HAP-1 (cell line): ENCODE data around the gene G3BP2.

ENCODE experiments used
- DNase-seq, 2 experiments: peaks; one replicate each; pipeline ENCODE4 v3.0.0-alpha.2; 2016 to 2020; ENCODE audit warnings: low spot score in 2 of 2
- H3K27me3 ChIP-seq: fragments of 250-450 bp; sonication (Bioruptor Pico); 2 replicates; pipeline ENCODE4 v1.5.1; 2020; ENCODE audit warnings: low read depth, mild to moderate bottlenecking, moderate library complexity
- H3K36me3 ChIP-seq: fragments of 250-450 bp; sonication (Bioruptor Pico); replicated peaks from 2 replicates; pipeline ENCODE4 v1.5.1; 2020; ENCODE audit warnings: mild to moderate bottlenecking
- H3K4me1 ChIP-seq: fragments of 250-450 bp; sonication (Bioruptor Pico); 2 replicates; pipeline ENCODE4 v1.5.1; 2020; ENCODE audit warnings: mild to moderate bottlenecking
- H3K4me3 ChIP-seq: fragments of 250-450 bp; sonication (Bioruptor Pico); 2 replicates; pipeline ENCODE4 v1.5.1; 2020; ENCODE audit warnings: mild to moderate bottlenecking, moderate library complexity
- H3K9me3 ChIP-seq: fragments of 250-450 bp; sonication (Bioruptor Pico); 2 replicates; pipeline ENCODE4 v1.5.1; 2020; ENCODE audit warnings: mild to moderate bottlenecking, moderate library complexity
- in situ Hi-C: fragments of 300-500 bp; cut with MboI; formaldehyde crosslinking; loops from 3 replicates; pipeline ENCODE4 v1.14.3; 2020; ENCODE audit warnings: low sequenced_read_pairs, inconsistent platforms, mixed read lengths

Gene G3BP2

DNA sequence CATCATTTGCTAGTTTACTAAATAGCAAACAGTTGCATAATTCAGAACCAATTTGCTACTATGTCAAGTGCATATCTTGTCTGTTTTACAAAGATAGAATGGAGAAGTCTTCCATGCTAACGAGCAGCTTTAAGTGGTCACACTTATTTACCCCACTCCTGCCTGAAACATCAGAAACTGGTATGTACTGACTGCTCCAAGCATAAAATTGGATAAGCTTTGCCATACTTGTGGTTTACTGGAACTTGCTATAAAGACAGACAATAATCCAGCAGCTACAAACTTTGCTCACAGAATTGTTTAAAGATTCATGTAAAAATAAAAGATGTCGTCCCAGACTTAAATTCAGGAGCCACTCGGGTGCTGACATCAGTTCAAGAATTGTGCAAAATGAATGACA, 29.6 kb downstream of the G3BP2 start:
- no peak overlapping the region for H3K4me3 ChIP-seq
- in situ Hi-C loops = no loop called here
- no peaks in the 10 kb centered on the region for H3K9me3 ChIP-seq
- H3K4me1 ChIP-seq = no peaks in the 10 kb centered on the region
- H3K36me3 ChIP-seq = peaks cover 54% of the 10 kb centered on the region
- DNase-seq = no peak
- no peaks in the 10 kb centered on the region for H3K27me3 ChIP-seq

DNA sequence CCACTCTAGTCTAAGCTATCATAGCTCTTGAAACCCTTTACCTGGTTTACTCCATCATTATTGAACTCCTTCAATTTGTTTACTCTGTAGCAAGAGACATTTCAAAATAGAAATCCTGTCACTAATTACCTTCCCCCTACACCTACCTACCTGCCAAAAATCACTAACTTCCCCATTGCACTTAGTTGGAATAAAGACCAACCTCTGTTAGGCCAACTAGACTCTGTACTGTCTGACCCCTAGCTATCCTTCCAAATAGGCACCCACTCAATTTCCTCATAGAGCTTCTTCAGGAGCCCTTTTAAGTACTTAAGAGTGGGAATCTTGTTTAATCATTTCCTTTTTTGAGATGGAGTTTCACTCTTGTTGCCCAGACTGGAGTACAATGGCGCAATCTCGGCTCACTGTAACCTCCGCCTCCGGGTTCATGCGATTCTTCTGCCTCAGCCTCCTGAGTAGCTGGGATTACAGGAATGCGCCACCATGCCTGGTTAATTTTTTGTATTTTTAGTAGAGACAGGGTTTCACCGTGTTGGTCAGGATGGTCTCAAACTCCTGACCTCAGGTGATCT, 34.0 kb downstream of the G3BP2 start:
- H3K4me3 ChIP-seq = no peak overlapping the region
- no peaks in the 10 kb centered on the region for H3K27me3 ChIP-seq
- no peaks in the 10 kb centered on the region for H3K9me3 ChIP-seq
- peaks cover 11% of the 10 kb centered on the region for H3K36me3 ChIP-seq
- no peaks in the 10 kb centered on the region for H3K4me1 ChIP-seq
- DNase-seq = no peak
- in situ Hi-C loops = no loop called here

DNA sequence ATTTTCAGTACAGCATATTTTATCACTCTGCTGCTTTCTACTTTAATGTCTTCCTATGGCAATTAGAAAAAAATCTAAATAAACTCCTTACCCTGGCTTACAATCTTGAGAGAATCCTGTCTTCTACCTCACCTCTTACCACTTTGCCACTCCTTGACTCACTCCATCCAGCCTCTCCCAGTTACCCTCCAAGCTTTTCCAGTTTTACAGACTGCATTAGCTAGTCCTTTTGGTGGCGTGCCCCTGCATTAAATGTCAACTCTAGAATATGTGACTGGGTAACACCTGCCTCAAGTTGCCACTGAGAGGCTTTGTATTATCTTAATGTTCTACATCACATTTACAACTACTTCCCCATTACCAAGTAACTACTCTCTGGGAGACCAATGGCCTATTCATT, 35.4 kb downstream of the G3BP2 start:
- Histone ChIP-seq H3K9me3 (no peaks in the 10 kb centered on the region), H3K4me3 (no peak overlapping the region), H3K36me3 (peaks cover 5% of the 10 kb centered on the region; the same call in 1 of the 2 replicates), H3K4me1 (no peaks in the 10 kb centered on the region), H3K27me3 (no peaks in the 10 kb centered on the region)
- in situ Hi-C loops = no loop called here
- no peak for DNase-seq

DNA sequence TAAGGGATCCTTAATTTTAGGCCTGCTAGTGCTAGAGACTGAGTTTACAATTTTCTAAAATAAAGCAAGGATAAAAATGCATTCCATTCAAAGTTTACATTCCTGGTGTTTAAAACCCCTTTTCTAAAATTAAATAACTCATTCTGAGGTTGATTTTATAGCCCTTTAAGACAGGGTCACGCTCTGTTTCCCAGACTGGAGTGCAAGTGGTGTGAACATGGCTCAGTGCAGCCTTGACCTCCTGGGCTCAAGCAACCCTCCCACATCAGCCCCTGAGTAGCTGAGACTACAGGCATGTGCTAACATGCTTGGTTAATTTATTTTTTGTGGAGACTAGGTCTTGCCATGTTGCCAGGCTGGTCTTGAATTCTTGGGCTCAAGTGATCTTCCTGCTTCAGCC, 36.0 kb downstream of the G3BP2 start:
- Histone ChIP-seq H3K36me3 (peaks cover 1% of the 10 kb centered on the region; the same call in 1 of the 2 replicates), H3K9me3 (no peaks in the 10 kb centered on the region), H3K27me3 (no peaks in the 10 kb centered on the region), H3K4me1 (no peaks in the 10 kb centered on the region), H3K4me3 (no peak overlapping the region)
- in situ Hi-C loops = no loop called here
- DNase-seq = no peak

DNA sequence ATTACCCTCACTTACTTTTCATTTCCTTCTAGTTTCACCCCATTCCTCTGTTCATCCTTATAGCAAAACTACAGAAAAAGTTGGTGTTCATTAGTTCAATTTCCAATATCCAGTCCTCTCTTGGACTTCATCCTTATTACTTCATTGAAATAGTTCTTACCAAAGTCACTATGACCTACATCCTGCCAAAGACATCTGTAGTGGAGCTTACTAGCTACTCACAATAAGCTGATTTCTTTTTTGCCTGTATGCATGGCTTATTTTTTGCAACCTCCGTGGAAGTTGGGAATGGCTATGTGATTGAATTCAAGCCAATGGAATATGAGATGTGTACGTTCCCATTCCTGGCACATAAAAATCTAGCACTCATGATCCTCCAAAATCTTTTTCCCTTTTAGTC, 38.3 kb downstream of the G3BP2 start:
- DNase-seq = no peak
- H3K27me3 ChIP-seq = no peaks in the 10 kb centered on the region
- no peaks in the 10 kb centered on the region for H3K4me1 ChIP-seq
- no peaks in the 10 kb centered on the region for H3K36me3 ChIP-seq
- H3K9me3 ChIP-seq = no peaks in the 10 kb centered on the region
- in situ Hi-C loops = no loop called here
- H3K4me3 ChIP-seq = no peak overlapping the region

DNA sequence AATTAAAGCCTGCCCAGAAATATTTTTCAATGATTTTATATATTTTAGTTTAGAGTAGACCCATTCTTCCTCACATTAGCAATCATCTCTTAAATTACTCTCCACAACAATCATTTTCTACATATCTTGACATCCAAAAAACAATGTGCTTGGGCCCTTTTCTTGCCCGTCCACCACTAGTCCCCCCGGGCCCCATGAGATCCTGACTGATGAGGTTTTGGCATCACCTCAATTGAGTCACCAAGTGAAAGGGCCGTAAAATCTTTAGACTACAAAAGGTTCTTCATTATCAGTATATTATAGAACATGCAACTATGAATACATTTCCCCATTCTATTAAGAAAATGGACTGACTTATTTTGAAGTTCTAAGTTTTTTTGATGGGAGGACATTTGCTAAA, 38.9 kb downstream of the G3BP2 start:
- Histone ChIP-seq H3K27me3 (no peaks in the 10 kb centered on the region), H3K9me3 (no peaks in the 10 kb centered on the region), H3K36me3 (no peaks in the 10 kb centered on the region), H3K4me3 (no peak overlapping the region), H3K4me1 (no peaks in the 10 kb centered on the region)
- DNase-seq = no peak
- in situ Hi-C loops = no loop called here

DNA sequence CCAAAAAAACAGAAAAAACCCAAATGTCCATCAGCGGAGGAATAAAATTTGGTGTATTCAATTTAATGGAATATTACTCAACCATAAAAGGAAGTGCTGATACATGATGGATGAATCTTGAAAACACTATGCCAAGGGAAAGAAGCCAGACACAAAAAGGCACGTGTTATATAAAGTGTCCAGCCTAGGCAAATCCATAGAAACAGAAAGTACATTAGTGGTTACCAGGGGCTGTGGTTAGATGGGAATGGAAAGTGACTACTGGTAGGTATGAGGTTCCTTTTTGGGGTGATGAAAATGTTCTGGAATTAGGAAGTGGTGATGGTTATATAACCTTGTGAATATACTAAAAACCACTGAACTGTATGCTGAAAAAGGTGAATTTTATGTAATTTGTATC, 39.4 kb downstream of the G3BP2 start:
- H3K36me3 ChIP-seq = no peaks in the 10 kb centered on the region
- H3K9me3 ChIP-seq = no peaks in the 10 kb centered on the region
- no peaks in the 10 kb centered on the region for H3K27me3 ChIP-seq
- no peaks in the 10 kb centered on the region for H3K4me1 ChIP-seq
- in situ Hi-C loops = no loop called here
- no peak overlapping the region for H3K4me3 ChIP-seq
- DNase-seq = no peak

DNA sequence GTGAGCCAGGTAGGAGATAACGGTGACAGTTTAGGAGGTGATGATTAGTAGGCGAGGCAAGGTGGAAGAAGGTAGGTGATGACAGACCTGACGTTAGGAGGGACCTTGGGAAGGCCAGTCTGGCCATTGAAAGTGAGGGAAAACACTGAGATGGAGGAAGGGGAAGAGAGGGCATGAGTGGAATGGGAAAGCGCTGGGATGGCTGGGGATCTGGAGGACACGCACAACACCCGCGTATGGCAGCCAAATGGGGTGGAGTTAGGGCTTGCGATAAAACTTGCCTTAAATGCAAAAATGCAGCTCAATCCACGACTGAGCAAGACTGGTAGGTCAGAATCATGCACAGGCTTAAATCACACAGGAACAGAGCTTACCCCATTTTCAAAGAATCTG, 42.3 kb downstream of the G3BP2 start:
- DNase-seq = no peak
- Histone ChIP-seq H3K4me3 (no peak overlapping the region), H3K4me1 (no peaks in the 10 kb centered on the region), H3K36me3 (no peaks in the 10 kb centered on the region), H3K27me3 (no peaks in the 10 kb centered on the region), H3K9me3 (no peaks in the 10 kb centered on the region)
- in situ Hi-C loops = no loop called here

DNA sequence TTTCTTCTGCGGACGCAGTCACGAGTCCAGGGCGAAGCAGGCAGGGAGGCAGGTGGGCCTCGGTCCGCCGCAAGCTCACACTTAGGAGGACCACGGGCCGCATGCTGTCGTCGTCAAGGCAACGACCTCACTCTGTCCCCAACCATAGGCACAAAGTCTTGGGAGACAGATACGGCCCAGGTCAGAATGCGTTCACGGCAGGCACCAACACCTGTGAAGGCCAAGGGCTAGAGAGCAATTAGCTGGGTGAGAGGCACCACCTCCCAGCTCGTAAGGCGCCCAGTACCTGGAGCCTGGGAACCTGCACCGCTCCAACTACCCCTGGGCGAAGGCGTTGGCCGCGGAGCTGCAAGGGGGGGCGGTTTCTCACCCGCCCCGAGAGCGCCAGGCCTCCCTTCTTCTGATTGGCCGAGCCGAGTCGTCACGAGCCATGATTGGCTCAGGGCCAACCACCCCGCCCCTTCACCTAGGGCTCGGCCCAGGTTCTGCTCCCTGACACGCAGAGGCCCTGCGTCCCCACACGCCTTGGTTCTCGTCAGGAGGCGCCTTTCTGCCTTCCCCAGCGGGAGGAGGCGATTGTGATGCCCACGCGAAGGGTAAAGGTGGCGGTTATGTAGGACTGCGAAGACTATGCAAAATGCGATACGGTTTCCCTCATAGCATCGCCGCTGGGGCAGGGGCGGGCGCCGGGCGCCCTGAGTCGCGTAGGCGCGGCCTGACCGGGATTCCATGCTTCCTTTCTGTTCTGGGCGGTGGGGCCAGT, 42.9 kb downstream of the G3BP2 start, which contains the start of gene CDKL2:
TSS of gene CDKL2 (minus strand) at position 355 of the 763 bp plus-strand sequence. CDS start 4,540 bp downstream, outside the sequence.
- no peak within 1 kb of the TSS for H3K4me3 ChIP-seq
- no peaks in the 10 kb centered on the region for H3K9me3 ChIP-seq
- peaks cover 4% of the 10 kb centered on the region for H3K27me3 ChIP-seq
- H3K36me3 ChIP-seq = no peaks in the 10 kb centered on the region
- H3K4me1 ChIP-seq = no peaks in the 10 kb centered on the region
- DNase-seq = no peak
- in situ Hi-C loops = no loop called here

DNA sequence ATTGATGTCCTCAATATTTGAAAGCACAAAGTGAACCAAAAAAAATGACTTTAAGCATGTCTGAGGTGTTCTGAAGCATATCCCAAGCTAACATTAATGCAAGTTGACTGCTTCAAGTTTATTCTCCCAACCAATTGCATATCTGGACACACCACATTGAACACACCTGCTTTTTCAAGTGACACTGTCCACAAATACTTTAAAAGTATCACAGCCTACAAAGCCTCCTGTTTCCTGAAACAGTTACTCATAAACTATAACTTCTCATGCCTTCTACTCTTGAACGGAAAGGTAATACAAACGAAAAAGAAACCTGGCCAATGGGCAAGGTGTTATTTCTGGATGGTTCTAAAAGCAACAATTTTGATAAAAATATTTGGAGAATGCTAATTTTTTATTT, 44.0 kb downstream of the G3BP2 start:
- Histone ChIP-seq H3K4me3 (no peak overlapping the region), H3K27me3 (peaks cover 7% of the 10 kb centered on the region), H3K9me3 (no peaks in the 10 kb centered on the region), H3K36me3 (no peaks in the 10 kb centered on the region), H3K4me1 (no peaks in the 10 kb centered on the region)
- in situ Hi-C loops = no loop called here
- DNase-seq = no peak

DNA sequence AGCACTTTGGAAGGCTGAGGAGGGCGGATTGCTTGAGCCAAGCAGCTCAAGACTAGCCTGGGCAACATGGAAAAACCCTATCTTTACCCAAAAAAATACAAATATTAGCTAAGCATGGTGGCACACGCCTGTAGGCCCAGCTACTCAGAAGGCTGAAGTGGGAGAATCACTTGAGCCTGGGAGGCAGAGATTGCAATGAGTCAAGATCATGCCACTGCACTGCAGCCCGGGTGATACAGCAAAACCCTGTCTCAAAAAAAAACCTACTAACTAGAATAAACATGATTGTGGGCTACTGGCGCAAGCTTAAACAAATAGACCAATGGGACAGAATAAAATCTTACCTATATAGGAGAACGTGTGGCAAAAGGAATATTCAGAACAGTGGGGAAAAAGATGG, 50.2 kb downstream of the G3BP2 start:
- no peaks in the 10 kb centered on the region for H3K9me3 ChIP-seq
- in situ Hi-C loops = no loop called here
- no peak for DNase-seq

DNA sequence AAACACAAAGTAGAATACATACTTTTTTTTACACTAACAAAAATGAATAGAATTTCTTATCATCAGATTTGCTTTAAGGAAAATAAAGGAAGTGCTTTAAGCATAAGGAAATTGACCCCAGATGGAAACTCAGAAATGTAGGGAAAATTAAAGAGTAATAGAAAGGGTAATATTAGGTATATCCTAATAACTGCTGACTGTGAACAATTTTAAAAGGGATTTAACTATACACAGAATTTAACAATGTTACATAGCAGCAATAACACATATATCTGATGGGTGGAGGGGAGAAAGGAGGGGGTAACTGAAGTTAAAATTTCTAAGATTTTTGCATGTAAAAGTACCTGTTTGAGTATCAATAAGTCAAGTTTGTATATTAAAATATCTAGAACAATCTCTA, 51.5 kb downstream of the G3BP2 start:
- no peak overlapping the region for H3K4me3 ChIP-seq
- H3K27me3 ChIP-seq = peaks cover 7% of the 10 kb centered on the region
- H3K4me1 ChIP-seq = no peaks in the 10 kb centered on the region
- H3K9me3 ChIP-seq = 0 out of 2 replicates have a peak, but pooled peaks cover 2% of the 10 kb centered on the region
- in situ Hi-C loops = no loop called here
- DNase-seq = no peak
- no peaks in the 10 kb centered on the region for H3K36me3 ChIP-seq

More for the DNA sequence above, 50.2 kb downstream of the G3BP2 start:
- Histone ChIP-seq H3K36me3 (no peaks in the 10 kb centered on the region), H3K4me1 (no peaks in the 10 kb centered on the region), H3K4me3 (no peak overlapping the region), H3K27me3 (peaks cover 7% of the 10 kb centered on the region)

DNA sequence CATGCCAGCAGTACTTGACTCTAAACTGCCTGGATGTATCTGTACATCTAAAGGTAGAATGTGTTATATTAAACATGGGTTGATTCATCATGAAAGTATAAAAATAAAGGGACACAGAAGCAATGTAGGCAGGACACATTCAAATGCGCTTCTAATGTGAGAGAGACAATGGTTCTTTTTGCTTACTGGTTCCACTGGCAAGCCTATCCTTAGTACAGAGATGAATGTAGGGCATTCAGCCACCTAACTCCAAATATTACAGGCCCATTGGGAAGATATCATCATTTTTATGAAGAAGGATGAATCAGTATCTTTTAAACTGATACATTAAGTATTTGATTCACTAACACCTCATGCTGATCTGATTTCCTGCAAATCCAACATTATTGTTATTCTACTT, 60.9 kb downstream of the G3BP2 start:
- in situ Hi-C loops = no loop called here
- DNase-seq = no peak
- Histone ChIP-seq H3K9me3 (0 out of 2 replicates have a peak, but pooled peaks cover 2% of the 10 kb centered on the region), H3K36me3 (no peaks in the 10 kb centered on the region), H3K4me1 (no peaks in the 10 kb centered on the region), H3K4me3 (no peak overlapping the region), H3K27me3 (no peaks in the 10 kb centered on the region)

DNA sequence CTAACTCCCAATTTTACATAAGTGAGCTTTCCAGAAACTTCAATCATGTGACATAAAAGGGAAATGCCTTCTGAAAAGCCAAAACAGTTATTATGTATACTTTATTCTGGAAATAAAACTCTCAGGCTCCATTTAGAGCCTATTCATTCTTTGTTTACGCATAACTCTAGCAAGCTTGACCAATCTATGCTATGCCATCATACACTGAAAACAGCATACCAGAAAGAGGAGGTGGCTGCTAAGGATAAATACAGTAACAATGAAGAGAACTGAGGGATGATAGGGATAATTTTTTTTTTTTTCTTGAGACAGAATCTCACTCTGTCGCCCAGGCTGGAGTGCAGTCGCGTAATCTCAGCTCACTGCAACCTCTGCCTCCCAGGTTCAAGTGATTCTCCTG, 67.3 kb downstream of the G3BP2 start:
- DNase-seq = no peak
- H3K4me3 ChIP-seq = no peak overlapping the region
- no peaks in the 10 kb centered on the region for H3K4me1 ChIP-seq
- H3K9me3 ChIP-seq = no peaks in the 10 kb centered on the region
- no peaks in the 10 kb centered on the region for H3K36me3 ChIP-seq
- H3K27me3 ChIP-seq = no peaks in the 10 kb centered on the region
- in situ Hi-C loops = no loop called here
